LNCAP (cell line): ENCODE data around the gene ATF4.

Source experiments
- CTCF ChIP-seq: fragments of 450-650 bp; IDR thresholded peaks from 2 replicates; pipeline ENCODE4 v1.5.1; 2017; ENCODE audit warnings: mild to moderate bottlenecking

Gene ATF4

GRCh38 chr22:39475902-39476301 lies 44.5 kb upstream of the ATF4 start:
- no peak for TF ChIP-seq CTCF

GRCh38 chr22:39476664-39477063 lies 43.7 kb upstream of the ATF4 start:
- TF ChIP-seq CTCF: no peak

GRCh38 chr22:39477542-39477941 lies 42.8 kb upstream of the ATF4 start:
- no peak for TF ChIP-seq CTCF

GRCh38 chr22:39478441-39478850 lies 41.9 kb upstream of the ATF4 start:
- no peak for TF ChIP-seq CTCF

GRCh38 chr22:39479254-39479653 lies 41.1 kb upstream of the ATF4 start:
- TF ChIP-seq CTCF: no peak

- no peak for TF ChIP-seq CTCF
Observed at GRCh38 chr22:39480557-39480956, 39.8 kb upstream of the ATF4 start.

GRCh38 chr22:39481054-39481453 lies 39.3 kb upstream of the ATF4 start:
- TF ChIP-seq CTCF: no peak

- TF ChIP-seq CTCF: no peak
Observed at GRCh38 chr22:39481595-39481994, 38.8 kb upstream of the ATF4 start.
